GM12878 (cell line): Measurements from ENCODE around the gene IFITM1.

Experiments used
- ATF3 ChIP-seq: IDR thresholded peaks from 2 replicates; pipeline ENCODE4 v1.6.1; 2011; ENCODE audit warnings: low read depth, mild to moderate bottlenecking, low read length, moderate library complexity, borderline replicate concordance; ENCODE audit errors: extremely low read depth
- CTCF ChIP-seq, 3 experiments: IDR thresholded peaks in 2 of 3; conservative IDR thresholded peaks in 1 of 3; 2 replicates each; pipeline ENCODE4 v1.5.1; 2011; ENCODE audit warnings: low read depth in 3 of 3, low read length in 3 of 3, mild to moderate bottlenecking in 3 of 3, control low read depth in 2 of 3, moderate library complexity in 2 of 3, inconsistent platforms in 1 of 3, mixed read lengths in 1 of 3; ENCODE audit not compliant: control insufficient read depth in 2 of 3, insufficient read depth in 1 of 3; ENCODE audit errors: extremely low read depth in 1 of 3
- EZH2 ChIP-seq: IDR thresholded peaks from 2 replicates; pipeline ENCODE4 v1.6.1; 2012; ENCODE audit warnings: low read depth, mild to moderate bottlenecking, control low read depth, inconsistent platforms, low read length, borderline replicate concordance; ENCODE audit not compliant: control insufficient read depth
- IKZF2 ChIP-seq, 2 experiments: fragments of 450-650 bp; IDR thresholded peaks; 2 replicates each; pipeline ENCODE4 v1.6.1; 2017; ENCODE audit warnings: mild to moderate bottlenecking in 2 of 2, moderate library complexity in 2 of 2
- NFYA ChIP-seq: IDR thresholded peaks from 2 replicates; pipeline ENCODE4 v1.6.1; 2011; ENCODE audit warnings: low read depth, mild to moderate bottlenecking, low read length, improper control_type of control experiment, borderline replicate concordance
- POLR2A ChIP-seq: IDR thresholded peaks from 2 replicates; pipeline ENCODE4 v1.6.1; 2011; ENCODE audit warnings: low read depth, mild to moderate bottlenecking, low read length
- ZNF622 ChIP-seq: fragments of 450-650 bp; IDR thresholded peaks from 2 replicates; pipeline ENCODE4 v1.6.1; 2017; ENCODE audit warnings: mild to moderate bottlenecking, inconsistent platforms

GRCh38 chr11:278001-278951, 35.6 kb upstream of the IFITM1 start, which contains the start of gene NLRP6:
- TF ChIP-seq CTCF (IDR thresholded peaks at IDR 0.05 in 2 of 3, conservative IDR thresholded peaks at IDR 0.05 in 1 of 3; ENCODE audit: control insufficient read depth in 2 of 3, extremely low read depth in 1 of 3, insufficient read depth in 1 of 3, low read depth in 3 of 3, low read length in 3 of 3) (no peak), POLR2A (no peak), EZH2 (no peak), ATF3 (no peak), NFYA (no peak), ZNF622 (no peak), IKZF2 (IDR thresholded peaks at IDR 0.05) (no peak)
